GM12801 (cell line): ENCODE results near the gene GID4.

Experiments
- TF ChIP-seq, protein P1 (sequence below): IDR thresholded peaks from one replicate; pipeline ENCODE4 v1.5.1; 2011; ENCODE audit warnings: control low read depth; ENCODE audit not compliant: insufficient read length; ENCODE audit errors: extremely low read depth

GID4 gene

DNA sequence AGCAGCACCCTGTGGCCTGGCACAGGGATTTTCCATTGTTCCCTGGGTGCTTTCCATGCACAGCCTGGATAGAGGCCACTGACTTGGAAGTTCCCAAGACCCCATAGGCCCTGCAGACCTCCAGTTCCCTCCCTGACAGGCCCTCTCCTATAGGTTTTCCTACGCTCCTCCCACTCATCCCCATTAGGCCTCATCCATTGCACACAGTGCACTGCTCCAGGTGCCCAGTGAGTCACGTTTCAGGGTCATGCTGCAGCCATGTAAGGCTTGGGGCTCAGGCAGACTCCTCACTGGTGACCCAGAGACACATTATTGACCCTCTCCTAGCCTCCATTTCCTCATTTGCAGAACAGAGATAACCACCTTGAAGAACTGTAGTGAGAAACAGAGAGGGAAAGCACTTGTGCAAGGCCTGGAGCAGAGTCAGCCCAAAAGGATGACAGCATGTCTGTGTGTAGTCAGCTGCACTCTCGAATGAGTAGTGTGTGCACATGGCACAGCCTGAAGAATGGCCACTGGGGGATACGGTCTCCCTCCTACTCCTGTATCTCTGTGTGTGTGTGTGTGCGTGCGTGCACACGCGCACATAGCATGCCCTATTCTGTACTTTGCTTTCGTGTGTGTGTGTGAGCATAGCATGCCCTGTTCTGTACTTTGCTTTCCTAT, 39.7 kb upstream of the GID4 start:
- TF ChIP-seq, protein P1, sequence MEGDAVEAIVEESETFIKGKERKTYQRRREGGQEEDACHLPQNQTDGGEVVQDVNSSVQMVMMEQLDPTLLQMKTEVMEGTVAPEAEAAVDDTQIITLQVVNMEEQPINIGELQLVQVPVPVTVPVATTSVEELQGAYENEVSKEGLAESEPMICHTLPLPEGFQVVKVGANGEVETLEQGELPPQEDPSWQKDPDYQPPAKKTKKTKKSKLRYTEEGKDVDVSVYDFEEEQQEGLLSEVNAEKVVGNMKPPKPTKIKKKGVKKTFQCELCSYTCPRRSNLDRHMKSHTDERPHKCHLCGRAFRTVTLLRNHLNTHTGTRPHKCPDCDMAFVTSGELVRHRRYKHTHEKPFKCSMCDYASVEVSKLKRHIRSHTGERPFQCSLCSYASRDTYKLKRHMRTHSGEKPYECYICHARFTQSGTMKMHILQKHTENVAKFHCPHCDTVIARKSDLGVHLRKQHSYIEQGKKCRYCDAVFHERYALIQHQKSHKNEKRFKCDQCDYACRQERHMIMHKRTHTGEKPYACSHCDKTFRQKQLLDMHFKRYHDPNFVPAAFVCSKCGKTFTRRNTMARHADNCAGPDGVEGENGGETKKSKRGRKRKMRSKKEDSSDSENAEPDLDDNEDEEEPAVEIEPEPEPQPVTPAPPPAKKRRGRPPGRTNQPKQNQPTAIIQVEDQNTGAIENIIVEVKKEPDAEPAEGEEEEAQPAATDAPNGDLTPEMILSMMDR, result no peak

DNA sequence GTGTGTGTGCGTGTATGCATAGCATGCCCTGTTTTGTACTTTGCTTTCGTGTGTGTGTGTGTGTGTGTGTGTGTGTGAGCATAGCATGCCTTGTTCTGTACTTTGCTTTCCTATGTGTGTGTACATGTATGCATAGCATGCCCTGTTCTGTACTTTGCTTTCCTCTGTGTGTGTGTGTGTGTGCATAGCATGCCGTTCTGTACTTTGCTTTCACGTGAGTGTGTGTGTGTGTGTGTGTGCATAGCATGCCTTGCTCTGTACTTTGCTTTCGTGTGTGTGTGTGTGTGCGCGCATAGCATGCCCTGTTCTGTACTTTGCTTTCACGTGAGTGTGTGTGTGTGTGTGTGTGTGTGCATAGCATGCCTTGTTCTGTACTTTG, 39.2 kb upstream of the GID4 start:
- TF ChIP-seq, protein P1, result no peak

DNA sequence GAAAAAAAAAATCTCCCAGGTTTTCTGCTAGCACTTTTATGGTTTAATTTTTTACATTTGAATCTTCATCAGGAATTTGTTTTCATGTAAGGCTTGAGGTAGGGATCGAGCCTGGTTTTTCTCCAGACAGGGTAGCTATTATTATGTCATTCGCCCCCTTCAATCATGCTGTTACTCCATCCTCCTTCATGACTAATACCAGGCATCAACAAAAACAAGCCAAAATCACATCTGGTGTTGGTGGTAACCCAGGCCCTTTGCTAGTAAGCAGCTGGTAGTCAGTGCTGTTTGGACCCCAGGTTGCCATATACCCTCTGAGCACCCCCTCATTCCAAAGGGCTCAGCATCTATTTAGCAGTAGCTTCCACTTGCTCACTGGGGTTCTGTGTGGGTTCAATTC, 37.0 kb upstream of the GID4 start:
- TF ChIP-seq, protein P1, result no peak

DNA sequence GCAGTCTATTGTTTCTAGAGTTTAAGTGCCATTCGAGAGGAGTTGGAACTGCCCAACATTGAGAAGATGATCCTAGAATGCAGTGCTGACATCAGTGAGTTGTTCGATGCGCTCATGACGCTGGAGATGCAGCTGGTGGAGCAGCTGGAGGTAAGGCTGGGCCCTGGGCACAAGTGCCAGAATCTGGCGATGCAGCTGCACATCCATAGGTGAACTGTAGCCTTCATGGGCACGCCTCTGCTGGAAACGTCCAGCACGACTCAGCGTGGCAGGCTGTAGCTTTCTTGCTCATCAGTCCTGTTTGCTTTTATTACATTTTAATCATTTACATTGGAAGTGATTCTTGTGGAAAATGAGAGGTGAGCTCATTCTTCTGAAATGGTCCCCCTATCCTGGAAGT, 34.9 kb upstream of the GID4 start:
- TF ChIP-seq, protein P1, result no peak

DNA sequence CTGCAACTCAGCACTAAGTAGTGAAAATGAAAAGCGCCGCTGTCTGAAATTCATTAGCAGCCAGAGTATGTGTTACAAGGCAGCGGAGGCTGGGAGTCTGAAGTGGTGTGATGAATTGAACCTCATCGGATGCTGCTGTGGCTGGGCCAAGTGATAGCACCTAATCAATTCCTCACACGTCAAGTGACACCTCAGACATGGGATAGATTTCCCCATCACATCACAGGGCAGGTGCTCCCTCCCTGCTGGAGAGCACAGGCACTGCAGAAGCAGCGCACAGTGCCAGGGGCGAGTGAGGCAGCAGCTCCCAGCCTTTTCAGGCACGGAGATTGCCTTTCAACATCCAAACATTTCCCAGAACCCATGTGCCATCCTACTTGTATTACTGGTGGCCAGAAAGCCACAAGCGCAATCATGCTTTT, 34.3 kb upstream of the GID4 start:
- TF ChIP-seq, protein P1, result no peak

DNA sequence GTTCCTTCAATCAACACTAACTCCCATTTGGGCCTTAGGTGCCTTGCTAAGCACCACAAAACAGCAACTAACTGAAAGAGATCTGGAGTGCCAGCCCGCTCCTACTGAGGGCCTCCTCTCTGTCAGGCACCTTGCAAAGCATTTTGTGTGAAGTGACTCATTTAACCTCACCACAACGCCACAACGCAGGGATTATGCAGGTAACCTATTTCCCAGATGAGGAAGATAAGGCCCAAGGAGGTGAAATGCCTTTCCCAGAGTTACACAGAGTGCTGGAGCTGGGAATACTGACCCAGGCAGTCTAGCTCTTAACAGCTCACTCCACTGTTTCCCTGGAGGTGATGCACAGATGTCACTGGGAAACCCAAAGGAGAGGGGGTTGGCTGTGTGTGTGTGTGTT, 33.7 kb upstream of the GID4 start:
- TF ChIP-seq, protein P1, result no peak

DNA sequence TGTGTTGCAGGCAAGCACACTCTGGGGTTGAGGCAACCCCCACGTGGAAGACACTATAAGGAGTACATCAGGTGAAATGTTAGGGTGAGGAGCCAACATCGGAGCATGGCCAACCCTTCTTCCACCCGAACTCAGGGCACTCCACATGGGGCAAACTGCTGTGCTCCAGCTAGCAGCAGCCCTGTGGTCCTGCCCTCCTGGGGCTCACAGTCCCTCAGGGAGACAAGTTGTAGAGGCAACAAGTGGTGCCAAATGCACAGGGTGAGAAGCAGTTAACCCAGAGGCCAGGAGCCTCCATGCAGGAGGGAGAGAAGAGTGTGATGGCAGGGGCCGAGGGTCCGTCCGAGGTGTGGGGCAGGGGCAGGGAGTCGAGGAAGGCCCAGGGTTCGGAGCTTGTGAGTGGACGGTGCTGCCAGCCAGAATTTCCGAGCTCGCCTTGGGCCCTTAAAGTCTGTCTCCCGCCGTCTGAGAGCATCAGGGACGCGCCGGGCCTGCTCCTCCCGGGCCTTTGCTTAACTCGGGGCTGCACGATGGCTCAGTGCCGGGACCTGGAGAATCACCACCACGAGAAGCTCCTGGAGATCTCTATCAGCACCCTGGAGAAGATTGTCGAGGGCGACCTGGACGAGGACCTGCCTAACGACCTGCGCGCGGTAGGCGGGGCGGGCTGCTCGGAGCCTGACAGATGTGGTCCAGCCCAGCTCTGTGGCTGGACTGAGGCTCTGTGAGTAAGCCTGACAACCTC, 32.5 kb upstream of the GID4 start:
- TF ChIP-seq, protein P1, result no peak
